H9 (cell line): ENCODE data around the gene KRT35. TPM values are rescaled to one million over a fixed set of nuclear protein-coding genes. Genes with fewer than 3 reads are reported as not detected.

ENCODE experiments used
- DNase-seq: peaks from one replicate; pipeline ENCODE4 v3.0.0-alpha.2; 2017
- H2AFZ ChIP-seq: one replicate; pipeline ENCODE4 v1.6.1; 2013; ENCODE audit warnings: mild to moderate bottlenecking, low read length, control low read depth, moderate library complexity
- H2AK5ac ChIP-seq: 2 replicates; pipeline ENCODE4 v1.6.1; 2013; ENCODE audit warnings: low read length, control low read depth, mixed read lengths; ENCODE audit not compliant: insufficient read length
- H2BK120ac ChIP-seq: one replicate; pipeline ENCODE4 v1.6.1; 2013; ENCODE audit warnings: low read depth, mild to moderate bottlenecking, low read length, control low read depth, inconsistent platforms; ENCODE audit not compliant: poor library complexity, severe bottlenecking
- H2BK12ac ChIP-seq: 2 replicates; pipeline ENCODE4 v1.6.1; 2013; ENCODE audit warnings: low read length, control low read depth, mixed read lengths, low read depth; ENCODE audit not compliant: insufficient read length
- H2BK15ac ChIP-seq: 2 replicates; pipeline ENCODE4 v1.6.1; 2013; ENCODE audit warnings: low read depth, low read length, control low read depth
- H2BK20ac ChIP-seq: one replicate; pipeline ENCODE4 v1.6.1; 2013; ENCODE audit warnings: low read depth, mild to moderate bottlenecking, low read length, control low read depth, inconsistent platforms; ENCODE audit not compliant: poor library complexity, severe bottlenecking
- H2BK5ac ChIP-seq: 2 replicates; pipeline ENCODE4 v1.6.1; 2013; ENCODE audit warnings: low read length, control low read depth, mixed read lengths; ENCODE audit not compliant: insufficient read length
- H3K14ac ChIP-seq: 2 replicates; pipeline ENCODE4 v1.6.1; 2013; ENCODE audit warnings: low read length, control low read depth; ENCODE audit not compliant: insufficient read depth
- H3K18ac ChIP-seq: 2 replicates; pipeline ENCODE4 v1.6.1; 2013; ENCODE audit warnings: low read depth, mild to moderate bottlenecking, mixed read lengths, low read length, control low read depth; ENCODE audit not compliant: insufficient read length
- H3K23ac ChIP-seq: 2 replicates; pipeline ENCODE4 v1.6.1; 2013; ENCODE audit warnings: low read length, control low read depth, mixed read lengths, low read depth; ENCODE audit not compliant: insufficient read length
- H3K23me2 ChIP-seq: 2 replicates; pipeline ENCODE4 v1.6.1; 2013; ENCODE audit warnings: low read depth, mild to moderate bottlenecking, mixed read lengths, low read length, control low read depth; ENCODE audit not compliant: insufficient read length, poor library complexity, severe bottlenecking
- H3K27ac ChIP-seq: 2 replicates; pipeline ENCODE4 v1.5.1; 2013; ENCODE audit warnings: low read length, control low read depth, mixed read lengths, low read depth; ENCODE audit not compliant: insufficient read length
- H3K27me3 ChIP-seq: 2 replicates; pipeline ENCODE4 v1.6.1; 2013; ENCODE audit warnings: low read length, control low read depth, inconsistent platforms; ENCODE audit not compliant: insufficient read depth
- H3K4ac ChIP-seq: 2 replicates; pipeline ENCODE4 v1.6.1; 2013; ENCODE audit warnings: low read depth, mild to moderate bottlenecking, control low read depth, inconsistent platforms, low read length, moderate library complexity
- H3K4me1 ChIP-seq: 2 replicates; pipeline ENCODE4 v1.6.1; 2013; ENCODE audit warnings: low read length, control low read depth, inconsistent platforms; ENCODE audit not compliant: insufficient read depth
- H3K4me2 ChIP-seq: 2 replicates; pipeline ENCODE4 v1.6.1; 2013; ENCODE audit warnings: low read length, control low read depth, mixed read lengths; ENCODE audit not compliant: insufficient read length, insufficient read depth
- H3K56ac ChIP-seq: 2 replicates; pipeline ENCODE4 v1.6.1; 2013; ENCODE audit warnings: low read depth, mild to moderate bottlenecking, mixed read lengths, low read length, control low read depth; ENCODE audit not compliant: insufficient read length
- H3K79me1 ChIP-seq: 2 replicates; pipeline ENCODE4 v1.6.1; 2013; ENCODE audit warnings: low read depth, mild to moderate bottlenecking, moderate library complexity, low read length, control low read depth, inconsistent platforms; ENCODE audit not compliant: insufficient read depth, poor library complexity, severe bottlenecking
- H3K79me2 ChIP-seq: 2 replicates; pipeline ENCODE4 v1.6.1; 2013; ENCODE audit warnings: low read length, control low read depth, inconsistent platforms; ENCODE audit not compliant: insufficient read depth
- H3K9ac ChIP-seq: 2 replicates; pipeline ENCODE4 v1.6.1; 2013; ENCODE audit warnings: low read length, control low read depth, mixed read lengths; ENCODE audit not compliant: insufficient read length; ENCODE audit errors: extremely low read depth
- H3K9me3 ChIP-seq: one replicate; pipeline ENCODE4 v1.6.1; 2013; ENCODE audit warnings: low read depth, low read length, inconsistent platforms; ENCODE audit not compliant: control insufficient read depth
- H3T11ph ChIP-seq: one replicate; pipeline ENCODE4 v1.6.1; 2013; ENCODE audit warnings: mild to moderate bottlenecking, low read length, control low read depth, inconsistent platforms
- H4K20me1 ChIP-seq: one replicate; pipeline ENCODE4 v1.6.1; 2013; ENCODE audit not compliant: control insufficient read depth, insufficient read length, insufficient read depth
- H4K5ac ChIP-seq: 2 replicates; pipeline ENCODE4 v1.6.1; 2013; ENCODE audit warnings: low read depth, mild to moderate bottlenecking, mixed read lengths, low read length, control low read depth; ENCODE audit not compliant: insufficient read length
- H4K8ac ChIP-seq: replicated peaks from 2 replicates; pipeline ENCODE4 v1.6.1; 2013; ENCODE audit warnings: low read length, control low read depth, mixed read lengths, low read depth; ENCODE audit not compliant: insufficient read length
- H4K91ac ChIP-seq: 2 replicates; pipeline ENCODE4 v1.6.1; 2013; ENCODE audit warnings: low read depth, mild to moderate bottlenecking, moderate library complexity, mixed read lengths, low read length, control low read depth; ENCODE audit not compliant: insufficient read length
- H3K27ac Mint-ChIP-seq, 3 experiments: 2 replicates in 2 of 3; 3 replicates in 1 of 3; pipeline ENCODE4 v1.8.0; 2020 to 2021; ENCODE audit warnings: mixed read lengths in 3 of 3, mild to moderate bottlenecking in 1 of 3, moderate library complexity in 1 of 3
- H3K27me3 Mint-ChIP-seq: 2 replicates; pipeline ENCODE4 v1.8.0; 2021; ENCODE audit warnings: low read depth, mild to moderate bottlenecking, moderate library complexity, mixed read lengths
- H3K36me3 Mint-ChIP-seq, 3 experiments: 2 replicates in 2 of 3; 3 replicates in 1 of 3; pipeline ENCODE4 v1.8.0; 2020 to 2021; ENCODE audit warnings: low read depth in 3 of 3, mixed read lengths in 3 of 3; ENCODE audit not compliant: insufficient read depth in 1 of 3
- H3K4me1 Mint-ChIP-seq, 2 experiments: 2 replicates each; pipeline ENCODE4 v1.8.0; 2020; ENCODE audit warnings: mixed read lengths in 2 of 2
- H3K4me3 Mint-ChIP-seq, 2 experiments: 2 replicates in 1 of 2; 3 replicates in 1 of 2; pipeline ENCODE4 v1.8.0; 2020 to 2021; ENCODE audit warnings: mild to moderate bottlenecking in 2 of 2, mixed read lengths in 2 of 2, moderate library complexity in 1 of 2
- H3K9me3 Mint-ChIP-seq, 2 experiments: 2 replicates in 1 of 2; 3 replicates in 1 of 2; pipeline ENCODE4 v1.8.0; 2020; ENCODE audit warnings: mild to moderate bottlenecking in 2 of 2, mixed read lengths in 2 of 2, moderate library complexity in 1 of 2
- CTCF ChIP-seq: fragments of 200-600 bp; sonication (generic); conservative IDR thresholded peaks from 3 replicates; pipeline ENCODE4 v1.8.0; 2021; ENCODE audit warnings: antibody characterized with exemption, mild to moderate bottlenecking
- WGBS: extraction: QIAGEN DNeasy Blood & Tissue Kit; methylation state at CpG from one replicate; pipeline ENCODE4 v1.1.7; 2013; ENCODE audit warnings: missing lambda C conversion rate, low lambda C conversion rate, mixed read lengths; ENCODE audit not compliant: insufficient read length; ENCODE audit errors: extremely low coverage; 5-methylcytosine and 5-hydroxymethylcytosine counted together
- total RNA-seq: library from RNA; stranded (reverse); gene quantifications from 2 replicates; pipeline ENCODE4 v1.2.1, GENCODE V29; 2021

KRT35 gene
- total RNA-seq, 1 experiment from 2014 or later, result not detected

DNA sequence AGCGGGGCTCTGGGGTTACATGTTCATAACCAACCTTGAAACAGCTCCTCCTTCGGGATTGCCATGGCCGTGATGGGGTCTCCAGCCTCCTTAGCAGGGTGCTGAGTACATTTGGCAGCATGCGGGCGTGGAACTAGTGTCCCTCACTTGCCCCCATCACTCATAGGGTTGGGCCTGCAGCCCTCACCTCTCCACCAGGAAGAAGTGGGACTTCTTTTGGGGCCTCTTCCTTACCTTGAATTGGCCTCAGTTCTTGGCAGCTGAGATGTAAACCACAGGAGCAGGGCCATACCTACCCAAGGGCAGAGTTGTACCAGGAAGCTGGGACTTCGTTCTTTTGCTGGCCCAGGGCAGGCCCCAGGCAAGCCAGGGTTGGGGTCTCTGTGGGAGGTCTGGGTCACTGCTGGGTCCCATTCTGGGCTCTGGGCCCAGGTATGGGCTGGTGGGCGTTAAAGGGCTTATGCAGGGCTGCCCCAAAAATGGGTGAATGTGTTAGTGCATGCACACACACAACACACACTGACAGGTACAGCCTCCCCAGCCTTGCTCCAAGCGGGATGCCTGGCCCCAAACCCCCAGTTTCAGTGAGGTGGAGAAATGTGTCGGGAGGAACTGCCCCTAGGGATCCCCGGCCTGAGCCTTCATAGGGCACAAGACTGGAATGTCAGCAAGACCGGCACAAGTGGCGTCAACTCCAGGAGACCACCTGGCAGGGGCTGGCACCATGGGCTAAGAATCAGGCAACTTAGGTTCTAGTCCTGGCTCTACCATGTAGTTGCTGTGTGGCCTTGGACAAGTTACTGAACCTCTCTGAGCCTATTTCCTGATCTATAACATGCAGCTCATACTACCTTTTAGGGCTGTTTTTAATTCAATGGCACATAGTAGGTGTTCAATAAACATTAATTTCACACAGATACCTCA, 41.6 kb upstream of the KRT35 start:
- no peaks in the 10 kb centered on the region; the same call in 1 of the 2 replicates for H3K4me1 ChIP-seq
- H2AK5ac ChIP-seq, result no peak overlapping the region
- H3K9me3 Mint-ChIP-seq, result no peaks in the 10 kb centered on the region
- no peaks in the 10 kb centered on the region for H3K27me3 ChIP-seq
- peaks cover 4% of the 10 kb centered on the region; the same call in 1 of the 2 replicates for H3K79me2 ChIP-seq
- H3K18ac ChIP-seq, result no peak overlapping the region
- H2BK12ac ChIP-seq, result no peak overlapping the region
- H3K9ac ChIP-seq, result no peak overlapping the region
- H3K4me2 ChIP-seq, result no peak overlapping the region
- H3K27ac ChIP-seq, result no peak overlapping the region
- no peaks in the 10 kb centered on the region; the same call in 1 of the 2 replicates for H3K27me3 Mint-ChIP-seq
- no peak overlapping the region for H4K5ac ChIP-seq
- no peaks in the 10 kb centered on the region for H4K20me1 ChIP-seq
- no peak overlapping the region for H2BK20ac ChIP-seq
- no peak overlapping the region for H3K23ac ChIP-seq
- H4K91ac ChIP-seq, result no peak overlapping the region
- H3K79me1 ChIP-seq, result no peaks in the 10 kb centered on the region
- no peak overlapping the region for H3K56ac ChIP-seq
- H3K23me2 ChIP-seq, result peaks cover 7% of the 10 kb centered on the region
- no peak overlapping the region for H3K14ac ChIP-seq
- no peak for TF ChIP-seq CTCF
- WGBS, result no CpG with 5 or more reads among the region's 12 CpGs
- peak overlapping the region in 2 of 3 experiments; percentile 83 to 89; a peak in 3 of 7 replicates for H3K27ac Mint-ChIP-seq
- H3K4ac ChIP-seq, result no peak overlapping the region
- no peak overlapping the region for H2BK5ac ChIP-seq
- no peak overlapping the region for H3K4me3 Mint-ChIP-seq
- no peaks in the 10 kb centered on the region for H3K9me3 ChIP-seq
- peaks cover 33 to 44% of the 10 kb centered on the region in 2 experiments for H3K4me1 Mint-ChIP-seq
- H3T11ph ChIP-seq, result no peak overlapping the region
- H4K8ac ChIP-seq, result no peak overlapping the region
- H2BK120ac ChIP-seq, result no peak overlapping the region
- peaks cover 25 to 43% (median 37%) of the 10 kb centered on the region in 3 experiments; a peak in 6 of 7 replicates for H3K36me3 Mint-ChIP-seq
- DNase-seq, result no peak
- H2BK15ac ChIP-seq, result no peak overlapping the region
- H2AFZ ChIP-seq, result no peak overlapping the region
